ENCODE measurements around the gene SLC28A1. TPM values are rescaled to one million over a fixed set of nuclear protein-coding genes. Genes with fewer than 3 reads are reported as not detected.
A peak's percentile ranks its signal among the peaks of the same experiment; 100 is the strongest.

SLC28A1 gene
- total RNA-seq, 1 experiment from 2014 or later = 0.13 TPM

GRCh38 chr15:84992157-84992944 lies 107.9 kb downstream of the SLC28A1 start:
- Mint-ChIP-seq H3K36me3 (ENCODE audit: insufficient read depth in 1 of 3, low read depth in 3 of 3) (no peaks in the 10 kb centered on the region), H3K27me3 (ENCODE audit: low read depth) (no peaks in the 10 kb centered on the region), H3K4me3 (no peak overlapping the region), H3K9me3 (no peaks in the 10 kb centered on the region), H3K27ac (peak overlapping the region in 1 of 3 experiments; percentile 1; a peak in 1 of 7 replicates), H3K4me1 (peaks cover 3 to 6% of the 10 kb centered on the region in 2 experiments)
- Histone ChIP-seq H3K9ac (ENCODE audit: extremely low read depth, insufficient read length, low read length) (no peak overlapping the region), H3K4me2 (ENCODE audit: insufficient read depth, insufficient read length, low read length) (no peak overlapping the region), H3T11ph (ENCODE audit: low read length) (no peak overlapping the region), H3K23ac (ENCODE audit: insufficient read length, low read depth, low read length) (no peak overlapping the region), H3K79me1 (ENCODE audit: insufficient read depth, low read depth, low read length, poor library complexity, severe bottlenecking) (no peaks in the 10 kb centered on the region), H2BK12ac (ENCODE audit: insufficient read length, low read depth, low read length) (no peak overlapping the region), H3K4me1 (ENCODE audit: insufficient read depth, low read length) (no peaks in the 10 kb centered on the region), H2BK5ac (ENCODE audit: insufficient read length, low read length) (no peak overlapping the region), H2AFZ (ENCODE audit: low read length) (no peak overlapping the region), H4K91ac (ENCODE audit: insufficient read length, low read depth, low read length) (no peak overlapping the region), H2BK20ac (ENCODE audit: low read depth, low read length, poor library complexity, severe bottlenecking) (no peak overlapping the region), H3K14ac (ENCODE audit: insufficient read depth, low read length) (no peak overlapping the region), H4K5ac (ENCODE audit: insufficient read length, low read depth, low read length) (peak overlapping the region; percentile 72), H2BK120ac (ENCODE audit: low read depth, low read length, poor library complexity, severe bottlenecking) (no peak overlapping the region), H3K9me3 (ENCODE audit: control insufficient read depth, low read depth, low read length) (no peaks in the 10 kb centered on the region), H3K23me2 (ENCODE audit: insufficient read length, low read depth, low read length, poor library complexity, severe bottlenecking) (no peaks in the 10 kb centered on the region), H3K56ac (ENCODE audit: insufficient read length, low read depth, low read length) (no peak overlapping the region), H3K79me2 (ENCODE audit: insufficient read depth, low read length) (no peaks in the 10 kb centered on the region), H3K18ac (ENCODE audit: insufficient read length, low read depth, low read length) (no peak overlapping the region), H3K27ac (ENCODE audit: insufficient read length, low read depth, low read length) (no peak overlapping the region), H3K4ac (ENCODE audit: low read depth, low read length) (no peak overlapping the region), H2BK15ac (ENCODE audit: low read depth, low read length) (no peak overlapping the region), H3K27me3 (ENCODE audit: insufficient read depth, low read length) (no peaks in the 10 kb centered on the region), H4K8ac (replicated peaks; ENCODE audit: insufficient read length, low read depth, low read length) (no peak overlapping the region), H4K20me1 (ENCODE audit: control insufficient read depth, insufficient read depth, insufficient read length) (no peaks in the 10 kb centered on the region), H2AK5ac (ENCODE audit: insufficient read length, low read length) (no peak overlapping the region)
- TF ChIP-seq CTCF (conservative IDR thresholded peaks at IDR 0.05) = no peak
- no CpG with 5 or more reads among the region's 4 CpGs for WGBS (ENCODE audit: extremely low coverage, insufficient read length, low lambda C conversion rate)
- no peak for DNase-seq

Other genes starting within 250 kb of the SLC28A1 start
- gene WDR73, start 230.4 kb upstream of the SLC28A1 start, total RNA-seq (2021) = 41.0 and 41.6 TPM in 2 replicates
- 11.5 and 12.4 TPM in 2 replicates for gene NMB, start 226.5 kb upstream of the SLC28A1 start, total RNA-seq (2021)
- gene SEC11A, start 168.5 kb upstream of the SLC28A1 start, total RNA-seq (2021) = 250 and 252 TPM in 2 replicates
- gene ZNF592, start 136.1 kb upstream of the SLC28A1 start, total RNA-seq (2021) = 32.7 and 34.6 TPM in 2 replicates
- gene ALPK3, start 67.3 kb upstream of the SLC28A1 start, total RNA-seq (2021) = 17.7 and 18.0 TPM in 2 replicates
- gene PDE8A, start 97.2 kb downstream of the SLC28A1 start, total RNA-seq (2021) = 7.5 and 9.3 TPM in 2 replicates

Data from H9 (cell line).